GM21576 (cell line): Measurements from ENCODE around the gene CGNL1.

Experiments used
- ATAC-seq: cut with Tn5 transposase; IDR thresholded peaks from one replicate; pipeline ENCODE4 v1.9.1; 2021; ENCODE audit warnings: mild to moderate bottlenecking, moderate library complexity; ENCODE audit not compliant: unreplicated experiment

Gene CGNL1

GRCh38 chr15:57495554-57496165 is 119.4 kb downstream of the CGNL1 start:
- ATAC-seq: no peak

GRCh38 chr15:57496594-57496945 is 120.3 kb downstream of the CGNL1 start:
- no peak for ATAC-seq

- no peak for ATAC-seq
These were observed 120.9 kb downstream of the CGNL1 start for GRCh38 chr15:57496946-57497869.

- no peak for ATAC-seq
These were observed 124.0 kb downstream of the CGNL1 start for GRCh38 chr15:57500256-57500655.

GRCh38 chr15:57500979-57501576 is 124.8 kb downstream of the CGNL1 start:
- no peak for ATAC-seq

- ATAC-seq: no peak
These were observed 125.8 kb downstream of the CGNL1 start for GRCh38 chr15:57502116-57502515.

- no peak for ATAC-seq
These were observed 126.9 kb downstream of the CGNL1 start for GRCh38 chr15:57503051-57503702.

- no peak for ATAC-seq
These were observed 127.8 kb downstream of the CGNL1 start for GRCh38 chr15:57503911-57504598.

- ATAC-seq: no peak
These were observed 128.3 kb downstream of the CGNL1 start for GRCh38 chr15:57504599-57504940.

GRCh38 chr15:57505056-57505715 is 128.9 kb downstream of the CGNL1 start:
- ATAC-seq: no peak

GRCh38 chr15:57505949-57506391 is 129.7 kb downstream of the CGNL1 start:
- ATAC-seq: no peak

GRCh38 chr15:57506422-57506821 is 130.1 kb downstream of the CGNL1 start:
- ATAC-seq: no peak

- ATAC-seq: no peak
These were observed 130.8 kb downstream of the CGNL1 start for GRCh38 chr15:57507111-57507510.

GRCh38 chr15:57509126-57509525 is 132.8 kb downstream of the CGNL1 start:
- ATAC-seq: no peak

GRCh38 chr15:57509965-57510364 is 133.7 kb downstream of the CGNL1 start:
- ATAC-seq: no peak

GRCh38 chr15:57510647-57511046 is 134.3 kb downstream of the CGNL1 start:
- no peak for ATAC-seq

- no peak for ATAC-seq
These were observed 140.2 kb downstream of the CGNL1 start for GRCh38 chr15:57516327-57517029.

GRCh38 chr15:57517030-57517671 is 140.8 kb downstream of the CGNL1 start:
- no peak for ATAC-seq

- no peak for ATAC-seq
These were observed 142.6 kb downstream of the CGNL1 start for GRCh38 chr15:57518779-57519405.
